H54 (cell line): ENCODE data around the gene ITGA2.

Experiments
- DNase-seq: peaks from one replicate; pipeline ENCODE4 v3.0.0; 2011; ENCODE audit warnings: low spot score, mixed read lengths; ENCODE audit not compliant: insufficient read length
- FAIRE-seq: peaks from 3 replicates; lab custom pipeline; 2011; peaks lifted over from hg19 to GRCh38; lab: Jason Lieb, UNC
- POLR2A ChIP-seq: IDR thresholded peaks from 2 replicates; pipeline ENCODE4 v1.6.1; 2011; ENCODE audit warnings: low read depth, mild to moderate bottlenecking, low read length

Gene ITGA2

GRCh38 chr5:53127107-53127506, 138.0 kb downstream of the ITGA2 start:
- FAIRE-seq: no peak

DNA sequence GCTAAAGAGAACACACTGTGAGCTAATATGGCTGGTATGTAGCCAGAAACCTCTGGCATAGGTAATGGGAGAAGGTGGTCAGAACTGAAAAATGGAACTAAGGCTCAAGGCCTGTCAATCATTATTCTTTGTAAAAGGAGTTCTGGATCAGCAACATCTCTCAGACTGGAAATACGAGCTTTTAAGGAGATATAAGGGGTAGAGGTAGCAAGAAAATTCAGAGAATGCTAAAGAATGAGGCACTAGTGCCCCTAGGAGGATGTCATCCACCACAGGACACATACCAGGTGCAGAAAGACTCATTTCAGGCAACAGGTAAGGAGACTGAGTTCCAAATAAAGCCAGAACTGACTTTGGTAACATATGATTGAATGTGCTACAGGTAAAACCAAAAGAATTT, 139.3 kb downstream of the ITGA2 start:
- TF ChIP-seq POLR2A: no peak
- no peak for DNase-seq
- FAIRE-seq: no peak

More at GRCh38 chr5:53127107-53127506, 138.0 kb downstream of the ITGA2 start:
- no peak for TF ChIP-seq POLR2A
- DNase-seq: no peak

DNA sequence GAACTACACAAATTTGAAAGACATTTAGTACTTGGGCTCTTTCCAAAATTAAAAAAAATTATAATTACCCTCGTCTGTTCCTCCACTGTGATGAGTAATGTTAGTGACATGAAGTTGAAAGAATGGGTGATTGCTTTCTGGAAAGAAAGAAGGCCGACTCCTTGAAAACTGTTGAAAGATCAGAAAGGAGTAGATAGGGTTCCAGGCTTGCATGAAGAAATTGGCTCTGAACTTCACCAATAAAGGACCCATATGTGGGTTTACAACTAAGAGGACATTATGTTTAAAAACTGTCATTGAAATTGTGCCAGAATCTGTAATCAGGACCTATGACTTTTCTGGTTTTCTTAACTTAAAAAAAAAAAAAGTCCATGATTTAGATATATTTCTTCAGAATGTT, 141.1 kb downstream of the ITGA2 start:
- DNase-seq: no peak
- no peak for FAIRE-seq
- no peak for TF ChIP-seq POLR2A

DNA sequence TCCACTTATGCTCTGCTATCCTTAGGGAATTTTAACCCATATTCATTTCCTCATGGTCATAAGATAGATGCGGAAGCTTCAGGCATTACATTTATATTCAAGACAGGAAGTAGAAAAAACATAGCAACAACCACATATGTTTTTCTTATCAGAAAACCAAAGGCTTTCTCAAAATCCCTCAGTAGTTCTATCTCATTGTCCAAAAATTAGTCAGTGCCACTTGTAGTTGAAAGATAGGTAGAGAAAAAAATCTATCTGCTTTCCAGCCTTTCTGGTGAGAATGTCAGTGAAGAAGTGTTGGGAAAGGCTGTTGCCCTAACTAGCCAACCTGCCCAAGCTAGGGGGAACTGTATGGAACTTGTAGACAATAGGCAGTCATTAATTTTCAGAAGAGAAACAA, 143.9 kb downstream of the ITGA2 start:
- FAIRE-seq (no peak), DNase-seq (no peak)
- no peak for TF ChIP-seq POLR2A
